ENCODE results near the gene PPM1G. TPM values are rescaled to one million over a fixed set of nuclear protein-coding genes. Genes with fewer than 3 reads are reported as not detected.

The PPM1G gene
- polyA plus RNA-seq, 1 donor (not counting 4 experiments of a cell fraction or from before 2014, with no cell fraction given), result 55.5 TPM

GRCh38 chr2:27416151-27416550, 6.8 kb upstream of the PPM1G start:
- no peaks in the 10 kb centered on the region for H3K4me1 ChIP-seq (ENCODE audit: control insufficient read depth, extremely low read depth, insufficient read depth, low read length)
- H3K36me3 ChIP-seq (ENCODE audit: control insufficient read depth in 2 of 2, extremely low read depth in 1 of 2, insufficient read depth in 2 of 2, low read length in 2 of 2), result no peaks in the 10 kb centered on the region
- no peaks in the 10 kb centered on the region for H3K27me3 ChIP-seq (ENCODE audit: control insufficient read depth, extremely low read depth, insufficient read depth, low read length)
- H2AFZ ChIP-seq (ENCODE audit: control insufficient read depth, low read length), result no peak overlapping the region
- no peak overlapping the region for H3K9ac ChIP-seq (ENCODE audit: control insufficient read depth, extremely low read depth, insufficient read depth, low read length)
- H3K4me3 ChIP-seq (ENCODE audit: control insufficient read depth in 2 of 3, extremely low read depth in 1 of 3, insufficient read depth in 2 of 3, low read depth in 1 of 3, low read length in 3 of 3), result no peak overlapping the region
- no peak overlapping the region for H3K27ac ChIP-seq (ENCODE audit: control insufficient read depth, insufficient read depth, low read length)
- no peaks in the 10 kb centered on the region for H3K79me2 ChIP-seq (ENCODE audit: control insufficient read depth, insufficient read depth, low read length)
- dilution Hi-C loops (cut with MboI; ENCODE audit: extremely low pct_ligation_motif_present, low sequenced_read_pairs), result no loop called here
- no peaks in the 10 kb centered on the region for H3K9me1 ChIP-seq (ENCODE audit: control insufficient read depth, extremely low read depth, insufficient read depth, low read length)
- no peak overlapping the region for H3K4me2 ChIP-seq (ENCODE audit: control insufficient read depth, extremely low read depth, insufficient read depth, low read depth, low read length)
- DNase-seq (ENCODE audit: low read depth, low spot score), result no peak
- H4K20me1 ChIP-seq (ENCODE audit: control insufficient read depth, extremely low read depth, insufficient read depth, low read length), result no peaks in the 10 kb centered on the region
- FAIRE-seq, result no peak
- TF ChIP-seq EZH2 (IDR thresholded peaks at IDR 0.05; ENCODE audit: low read length) (no peak), CTCF (optimal IDR thresholded peaks at IDR 0.05 in 1 of 3, IDR thresholded peaks at IDR 0.05 in 1 of 3, conservative IDR thresholded peaks at IDR 0.05 in 1 of 3; ENCODE audit: extremely low read depth in 1 of 3, insufficient read depth in 2 of 3, low read length in 3 of 3) (no peak)
- H3K9me3 ChIP-seq (ENCODE audit: control insufficient read depth, low read depth, low read length), result no peaks in the 10 kb centered on the region

DNA sequence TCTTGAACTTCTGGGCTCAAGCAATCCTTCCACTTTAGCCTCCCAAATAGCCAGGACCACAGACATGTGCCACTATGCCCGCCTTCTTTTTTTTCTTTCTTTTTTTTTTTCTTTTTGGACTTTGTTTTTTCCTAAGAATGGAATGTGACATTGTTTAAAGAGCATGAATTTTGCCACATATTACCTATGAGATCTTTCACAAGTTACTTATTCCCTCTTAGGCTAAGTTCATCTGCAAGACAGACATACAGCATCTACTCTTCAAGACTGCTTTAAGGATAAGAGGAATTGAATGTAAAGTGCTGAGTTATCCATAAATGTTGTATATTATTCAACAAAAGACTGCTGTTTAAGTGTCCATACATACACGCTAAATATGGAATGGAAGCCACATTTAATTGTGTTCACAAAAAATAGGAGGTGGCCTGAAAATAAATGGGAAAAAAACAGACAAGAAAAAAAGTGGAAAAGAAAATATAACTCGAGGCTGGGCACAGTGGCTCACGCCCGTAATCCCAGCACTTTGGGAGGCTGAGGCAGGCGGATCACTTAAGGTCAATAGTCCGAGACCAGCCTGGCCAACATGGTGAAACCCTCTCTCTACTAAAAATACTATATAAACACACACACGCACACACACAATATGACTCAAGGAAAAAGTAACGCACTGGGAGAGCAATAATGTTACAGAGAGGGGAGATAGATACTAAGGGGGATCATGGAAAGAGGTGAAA, 3.2 kb upstream of the PPM1G start:
- H3K9ac ChIP-seq (ENCODE audit: control insufficient read depth, extremely low read depth, insufficient read depth, low read length), result no peak overlapping the region
- DNase-seq (ENCODE audit: low read depth, low spot score), result no peak
- no peaks in the 10 kb centered on the region for H3K9me3 ChIP-seq (ENCODE audit: control insufficient read depth, low read depth, low read length)
- peaks cover 5% of the 10 kb centered on the region for H4K20me1 ChIP-seq (ENCODE audit: control insufficient read depth, extremely low read depth, insufficient read depth, low read length)
- TF ChIP-seq EZH2 (IDR thresholded peaks at IDR 0.05; ENCODE audit: low read length) (no peak), CTCF (optimal IDR thresholded peaks at IDR 0.05 in 1 of 3, IDR thresholded peaks at IDR 0.05 in 1 of 3, conservative IDR thresholded peaks at IDR 0.05 in 1 of 3; ENCODE audit: extremely low read depth in 1 of 3, insufficient read depth in 2 of 3, low read length in 3 of 3) (no peak)
- dilution Hi-C loops (cut with MboI; ENCODE audit: extremely low pct_ligation_motif_present, low sequenced_read_pairs), result no loop called here
- no peak overlapping the region for H3K4me2 ChIP-seq (ENCODE audit: control insufficient read depth, extremely low read depth, insufficient read depth, low read depth, low read length)
- no peaks in the 10 kb centered on the region for H3K36me3 ChIP-seq (ENCODE audit: control insufficient read depth in 2 of 2, extremely low read depth in 1 of 2, insufficient read depth in 2 of 2, low read length in 2 of 2)
- H3K9me1 ChIP-seq (ENCODE audit: control insufficient read depth, extremely low read depth, insufficient read depth, low read length), result no peaks in the 10 kb centered on the region
- peaks cover 10% of the 10 kb centered on the region for H3K4me1 ChIP-seq (ENCODE audit: control insufficient read depth, extremely low read depth, insufficient read depth, low read length)
- no peak overlapping the region for H3K4me3 ChIP-seq (ENCODE audit: control insufficient read depth in 2 of 3, extremely low read depth in 1 of 3, insufficient read depth in 2 of 3, low read depth in 1 of 3, low read length in 3 of 3)
- H3K27me3 ChIP-seq (ENCODE audit: control insufficient read depth, extremely low read depth, insufficient read depth, low read length), result no peaks in the 10 kb centered on the region
- no peak for FAIRE-seq
- H2AFZ ChIP-seq (ENCODE audit: control insufficient read depth, low read length), result no peak overlapping the region
- peaks cover 17% of the 10 kb centered on the region for H3K79me2 ChIP-seq (ENCODE audit: control insufficient read depth, insufficient read depth, low read length)
- no peak overlapping the region for H3K27ac ChIP-seq (ENCODE audit: control insufficient read depth, insufficient read depth, low read length)

Data from keratinocyte (primary cell).